Stimulated activated CD8-positive, alpha-beta memory T cell treated with anti-CD3 and anti-CD28 coated beads, Interleukin-15, amount 100 ng/mL, for 1 hour (primary cell): Measurements from ENCODE around the gene SPATA6L.

Experiments used
- DNase-seq: peaks from one replicate; pipeline ENCODE4 v3.0.0-alpha.2; 2020; ENCODE audit warnings: low read depth

The SPATA6L gene

DNA sequence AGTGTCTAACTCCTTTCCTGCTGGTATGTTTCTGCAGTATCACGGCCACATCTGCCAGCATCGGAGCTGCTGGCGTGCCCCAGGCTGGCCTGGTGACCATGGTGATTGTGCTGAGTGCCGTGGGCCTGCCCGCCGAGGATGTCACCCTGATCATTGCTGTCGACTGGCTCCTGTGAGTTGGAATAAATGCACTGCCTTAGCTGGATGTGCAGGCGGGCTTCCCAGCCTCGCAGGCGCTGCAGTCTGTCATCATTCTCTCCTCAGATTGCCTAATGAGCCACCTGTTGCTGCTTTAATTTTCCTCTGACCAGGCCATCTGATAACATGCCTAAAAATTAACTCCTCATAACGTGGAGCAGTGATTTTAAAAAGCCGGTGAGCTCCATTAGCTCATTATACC is 83.3 kb downstream of the SPATA6L start:
- no peak for DNase-seq

DNA sequence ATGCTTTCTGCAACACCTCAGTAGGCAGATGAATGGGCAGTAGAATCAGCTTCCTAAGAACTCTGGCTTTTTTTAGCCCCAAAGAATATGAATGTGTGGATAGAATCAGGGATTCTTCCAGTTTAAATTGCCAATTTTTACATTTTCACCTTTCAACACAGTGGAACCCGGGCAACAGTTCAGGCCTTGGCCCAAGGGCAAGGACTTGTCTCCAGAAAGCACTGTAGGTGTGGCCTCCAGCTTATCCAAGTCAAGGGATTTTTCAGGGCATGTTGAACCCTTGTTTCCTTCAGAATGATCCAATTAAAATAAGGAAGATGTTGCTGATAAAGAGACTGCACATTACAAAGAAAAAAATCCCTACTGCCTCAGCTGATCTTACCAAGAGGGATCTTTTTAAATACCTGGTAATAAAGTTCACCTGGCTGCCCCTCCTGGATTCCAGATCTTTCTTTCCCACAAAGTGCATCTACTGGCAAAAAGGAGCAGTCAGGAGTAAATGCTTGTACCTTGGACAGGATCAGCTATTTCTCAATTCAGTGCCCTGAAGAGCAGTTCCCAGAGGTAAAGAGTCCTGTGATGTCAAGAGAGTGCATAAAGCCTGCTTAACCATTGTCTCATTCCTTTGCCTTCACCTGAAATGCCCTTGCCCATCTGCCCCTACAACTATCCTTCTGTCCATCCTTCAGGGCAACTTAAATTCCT is 84.3 kb downstream of the SPATA6L start:
- DNase-seq = no peak

DNA sequence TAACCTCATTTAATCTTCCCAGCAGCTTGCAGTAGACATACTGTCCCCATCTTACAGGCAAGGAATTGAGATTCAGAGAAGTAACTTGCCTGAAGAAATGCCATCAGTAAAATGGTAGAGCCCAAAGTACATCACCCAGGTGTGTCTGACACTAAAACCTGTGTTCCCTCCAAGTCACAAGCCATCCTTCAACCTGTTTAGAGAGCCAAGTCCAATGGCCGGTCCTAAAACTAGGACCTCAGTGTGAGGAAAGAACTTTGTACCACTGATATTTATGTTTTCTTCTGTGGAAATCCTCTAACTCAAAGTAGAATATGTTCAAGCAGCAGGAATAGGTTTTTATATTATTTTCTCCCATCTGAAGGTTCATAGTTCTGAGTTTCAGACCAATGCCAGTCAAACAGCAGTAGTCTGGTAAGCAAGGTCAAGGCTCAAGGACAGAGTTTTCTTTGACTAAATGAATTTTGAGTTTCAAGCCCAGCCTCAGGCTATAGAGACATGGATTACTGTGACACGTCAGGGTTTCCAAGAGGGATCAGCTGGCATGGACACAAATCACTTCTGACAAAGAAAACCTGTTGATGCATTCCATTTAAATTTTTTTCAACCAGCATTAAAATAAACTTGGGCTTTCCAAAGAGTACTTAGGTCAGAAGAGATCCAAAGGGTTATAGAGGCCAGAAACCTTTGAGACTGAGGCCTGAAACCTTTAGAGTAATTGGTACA is 85.1 kb downstream of the SPATA6L start:
- DNase-seq = no peak

DNA sequence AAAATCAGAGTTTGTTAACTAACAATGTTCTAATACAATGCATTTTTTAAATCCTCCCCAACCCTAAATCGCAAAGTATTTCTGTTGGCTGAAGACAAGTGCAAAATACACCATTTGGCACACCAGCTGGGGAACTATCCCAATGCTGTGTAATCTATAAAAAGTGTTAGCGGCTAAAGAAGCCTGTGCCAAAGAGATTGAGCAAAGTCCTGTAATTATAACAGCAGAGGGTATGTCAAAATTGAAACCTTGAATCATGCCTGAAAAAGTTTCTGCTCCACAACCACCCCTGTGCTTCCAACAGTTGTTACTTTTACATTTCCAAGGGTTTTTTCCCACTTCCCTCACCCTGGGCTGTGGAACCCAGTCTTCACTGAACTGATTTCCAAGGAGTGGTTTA is 87.3 kb downstream of the SPATA6L start:
- DNase-seq = no peak

DNA sequence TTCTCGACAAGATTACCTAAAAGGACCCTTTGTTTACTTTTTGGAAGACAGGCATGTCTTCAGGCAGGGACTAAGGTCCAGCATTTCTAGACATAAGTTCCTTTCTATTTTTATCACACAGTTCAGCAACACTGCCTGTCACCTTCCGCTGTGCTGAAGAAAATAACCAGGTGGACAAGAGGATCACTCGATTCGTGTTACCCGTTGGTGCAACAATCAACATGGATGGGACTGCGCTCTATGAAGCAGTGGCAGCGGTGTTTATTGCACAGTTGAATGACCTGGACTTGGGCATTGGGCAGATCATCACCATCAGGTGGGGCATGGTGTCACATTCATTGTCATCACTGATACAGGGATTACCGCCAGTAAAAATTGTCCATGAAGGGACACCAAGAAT is 89.8 kb downstream of the SPATA6L start:
- DNase-seq = no peak

- no peak for DNase-seq
These were observed 90.3 kb downstream of the SPATA6L start for GRCh38 chr9:4575997-4576396.

- DNase-seq = no peak
These were observed 91.5 kb downstream of the SPATA6L start for GRCh38 chr9:4574657-4575243.

- DNase-seq = no peak
These were observed 92.5 kb downstream of the SPATA6L start for GRCh38 chr9:4573634-4574389.

GRCh38 chr9:4573176-4573575 is 93.1 kb downstream of the SPATA6L start:
- no peak for DNase-seq

DNA sequence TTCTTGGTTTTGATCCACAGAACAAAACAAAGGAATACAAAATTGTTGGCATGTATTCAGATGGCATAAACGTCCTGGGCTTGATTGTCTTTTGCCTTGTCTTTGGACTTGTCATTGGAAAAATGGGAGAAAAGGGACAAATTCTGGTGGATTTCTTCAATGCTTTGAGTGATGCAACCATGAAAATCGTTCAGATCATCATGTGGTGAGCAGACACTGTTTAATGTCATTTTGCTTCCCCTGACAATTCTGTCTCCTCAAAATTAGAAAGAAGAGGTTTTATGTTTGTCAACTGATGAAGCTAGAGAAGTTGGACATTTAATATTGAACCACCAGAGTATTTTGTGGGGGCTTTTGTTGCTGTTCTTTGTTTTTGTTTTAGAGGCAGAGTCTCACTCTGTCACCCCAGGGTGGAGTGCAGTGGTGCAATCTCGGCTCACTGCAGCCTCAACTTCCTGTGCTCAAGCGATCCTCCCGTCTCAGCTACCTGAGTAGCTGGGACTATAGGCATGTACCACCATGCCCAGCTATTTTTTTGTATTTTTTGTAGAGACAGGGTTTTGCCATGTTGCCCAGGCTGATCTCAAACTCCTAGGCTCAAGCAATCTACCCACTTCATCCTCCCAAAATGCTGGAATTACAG is 94.0 kb downstream of the SPATA6L start:
- no peak for DNase-seq

DNA sequence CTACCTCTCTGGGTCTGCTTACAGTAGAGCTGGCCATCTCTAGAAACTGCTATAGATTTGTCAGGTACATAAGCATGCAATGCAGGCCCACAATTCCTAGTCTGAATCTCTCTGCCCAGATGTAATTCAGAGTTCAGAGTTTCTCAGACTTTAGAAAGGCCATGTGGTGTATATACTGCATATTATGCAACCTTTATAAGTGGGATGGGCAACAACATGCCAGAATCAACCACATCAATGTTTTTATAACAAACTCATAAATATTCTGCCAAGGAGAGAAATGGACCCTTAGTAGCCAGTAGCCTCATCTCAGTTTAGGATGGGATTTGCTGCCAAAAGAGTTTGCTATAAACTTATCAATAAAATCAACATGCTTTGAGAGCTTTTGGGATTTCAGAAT is 97.2 kb downstream of the SPATA6L start:
- no peak for DNase-seq

- no peak for DNase-seq
These were observed 98.7 kb downstream of the SPATA6L start for GRCh38 chr9:4567601-4568000.

DNA sequence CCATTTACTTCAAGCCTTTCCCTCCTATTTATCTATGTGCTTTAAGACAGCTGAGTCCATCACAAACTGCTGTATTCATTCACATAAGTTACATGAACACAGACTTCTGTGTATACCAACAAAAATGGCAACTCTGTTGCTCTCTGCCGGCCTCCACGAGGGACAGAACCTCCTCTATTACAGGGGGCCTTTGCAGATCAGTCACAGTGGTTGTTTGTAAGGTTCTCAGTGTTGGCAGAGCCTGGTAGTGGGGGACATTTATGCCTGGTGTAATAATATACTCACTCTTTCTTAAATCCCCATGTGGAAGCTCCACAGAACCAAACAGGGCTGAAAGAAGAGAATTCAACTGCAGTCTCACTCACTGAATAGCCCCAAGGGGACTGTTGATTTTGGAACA is 99.5 kb downstream of the SPATA6L start:
- no peak for DNase-seq

- DNase-seq = no peak
These were observed 103.2 kb downstream of the SPATA6L start for GRCh38 chr9:4563105-4563504.

GRCh38 chr9:4559261-4560182 is 106.8 kb downstream of the SPATA6L start:
- no peak for DNase-seq

DNA sequence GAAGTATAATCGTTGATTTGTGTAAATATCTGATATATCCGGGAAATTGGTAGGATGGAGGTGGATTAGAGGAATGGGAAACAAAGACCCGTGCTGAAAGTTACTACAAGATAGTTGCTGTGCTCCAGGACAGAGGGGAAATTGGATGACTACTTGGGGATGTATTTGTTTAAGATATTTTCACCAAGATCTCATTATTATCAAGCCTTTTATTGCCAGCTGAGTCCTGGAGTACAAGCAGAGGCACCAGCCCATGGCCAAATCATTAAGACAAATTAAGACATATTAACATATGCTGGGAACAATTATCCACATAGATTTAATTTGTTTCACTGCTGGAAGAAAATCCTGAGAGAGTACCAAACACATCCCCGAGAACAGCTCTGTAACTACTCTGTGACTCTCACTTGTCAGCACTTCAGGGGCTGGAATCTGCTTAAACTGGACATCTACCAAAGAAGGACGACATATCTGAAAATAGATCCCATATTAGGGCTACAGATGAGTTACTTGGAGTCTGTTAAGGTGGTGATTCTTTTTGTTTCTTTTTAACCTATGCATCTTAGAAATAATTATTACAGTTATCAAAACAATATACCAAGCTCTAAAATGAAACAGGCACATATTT is 107.8 kb downstream of the SPATA6L start:
- DNase-seq = no peak

- no peak for DNase-seq
These were observed 111.0 kb downstream of the SPATA6L start for GRCh38 chr9:4555236-4555635.

- DNase-seq = no peak
These were observed 112.3 kb downstream of the SPATA6L start for GRCh38 chr9:4553951-4554381.

DNA sequence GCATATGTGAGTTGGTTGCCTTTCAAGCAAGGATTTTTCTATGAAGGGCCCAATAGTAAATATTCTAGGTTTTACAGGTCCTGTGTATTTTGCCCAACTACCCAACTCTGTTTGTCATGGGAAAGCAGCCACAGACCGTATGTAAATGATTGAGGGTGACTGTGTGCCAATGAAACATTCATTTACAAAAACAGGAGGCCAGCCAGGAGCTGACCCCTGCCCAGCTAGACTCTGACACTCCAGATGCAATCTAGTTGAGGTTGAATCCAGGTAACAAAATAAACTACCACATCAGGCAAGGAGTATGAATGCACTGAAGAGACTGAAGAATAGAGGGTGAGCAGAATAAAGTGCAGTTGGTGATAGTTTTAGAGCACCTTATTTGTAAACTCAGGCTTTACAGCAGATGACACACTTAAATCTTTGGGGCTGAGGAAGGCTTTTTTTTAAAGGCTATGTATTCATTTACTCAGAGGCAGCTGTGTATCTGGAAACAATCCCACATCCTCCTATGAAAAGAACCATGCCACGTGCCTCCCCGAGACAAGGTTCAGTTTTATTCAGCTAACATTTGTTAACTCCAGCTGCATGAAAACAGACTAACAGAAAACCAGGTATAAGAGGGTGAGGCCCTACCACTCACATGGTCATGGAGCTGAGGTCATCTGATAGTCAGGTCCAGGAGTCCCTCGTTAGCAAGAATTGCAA is 115.3 kb downstream of the SPATA6L start:
- DNase-seq = no peak

DNA sequence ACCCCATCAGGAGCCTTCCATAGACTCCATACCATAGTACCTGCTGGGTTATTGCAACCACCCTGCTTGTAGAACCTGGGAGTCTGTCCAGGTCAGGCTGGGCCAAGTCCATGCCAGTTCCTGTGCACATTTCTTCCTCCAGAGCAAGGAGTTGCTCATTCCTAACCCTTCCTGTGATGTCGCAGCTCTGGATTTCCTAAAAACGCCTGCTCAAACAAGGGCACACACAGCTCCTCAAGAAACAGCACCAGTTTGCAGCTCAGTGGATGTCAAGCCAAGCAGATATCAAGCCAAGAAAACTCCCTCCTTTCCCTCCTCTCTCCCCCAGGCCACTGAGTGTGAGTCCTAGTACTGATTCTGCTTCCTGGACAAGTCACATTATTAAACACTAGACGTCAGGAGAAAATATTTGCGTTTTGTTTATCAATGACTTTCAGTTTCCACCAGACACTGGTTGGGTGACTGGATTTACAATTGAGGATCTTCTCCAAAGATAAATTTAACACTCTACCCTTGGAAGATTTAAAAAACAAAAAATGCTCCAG is 116.5 kb downstream of the SPATA6L start:
- DNase-seq = no peak
